AG09309 (cell line): ENCODE results near the gene RAD52.

Experiments used
- DNase-seq: peaks from one replicate; pipeline ENCODE4 v3.0.0-alpha.2; 2010; ENCODE audit warnings: low read depth
- H3K4me3 ChIP-seq: 2 replicates; pipeline ENCODE4 v1.5.1; 2011; ENCODE audit warnings: mild to moderate bottlenecking, low read depth, low read length, moderate library complexity; ENCODE audit not compliant: control insufficient read depth
- CTCF ChIP-seq: IDR thresholded peaks from 2 replicates; pipeline ENCODE4 v1.5.1; 2011; ENCODE audit warnings: mild to moderate bottlenecking, low read depth, low read length, inconsistent platforms; ENCODE audit not compliant: insufficient read depth, control insufficient read depth; ENCODE audit errors: missing control alignments

The RAD52 gene

GRCh38 chr12:990661-991349, 41.3 kb upstream of the RAD52 start, which contains the start of gene ERC1:
TSS of gene ERC1 (plus strand) at chr12:991223. CDS start at chr12:1027904, 36,681 bp downstream.
- peak; percentile 33 for DNase-seq
- H3K4me3 ChIP-seq: peak within 1 kb of the TSS; percentile 90
- no peak for TF ChIP-seq CTCF

- TF ChIP-seq CTCF: no peak
- DNase-seq: peak; percentile 40
- peak overlapping the region; percentile 90 for H3K4me3 ChIP-seq
These were observed 40.5 kb upstream of the RAD52 start for GRCh38 chr12:989751-990660.

- TF ChIP-seq CTCF: no peak
- no peak for DNase-seq
- no peak overlapping the region for H3K4me3 ChIP-seq
These were observed 39.6 kb upstream of the RAD52 start for GRCh38 chr12:989051-989450.

- H3K4me3 ChIP-seq: no peak overlapping the region
- TF ChIP-seq CTCF: no peak
- DNase-seq: no peak
These were observed 39.2 kb upstream of the RAD52 start for GRCh38 chr12:988646-989045.

- DNase-seq: no peak
- TF ChIP-seq CTCF: no peak
- H3K4me3 ChIP-seq: no peak overlapping the region
These were observed 32.5 kb upstream of the RAD52 start for GRCh38 chr12:981961-982360.

- H3K4me3 ChIP-seq: no peak overlapping the region
- TF ChIP-seq CTCF: no peak
- no peak for DNase-seq
These were observed 31.8 kb upstream of the RAD52 start for GRCh38 chr12:981176-981828.
